NCI-H1105 treated with DMSO at 0.1 percent for 48 hours (cell line): ENCODE measurements around the gene MAL.

Experiments
- DNase-seq: peaks from one replicate; lab custom pipeline; 2025; lab: John Stamatoyannopoulos, UW

MAL gene

GRCh38 chr2:95025406-95026319 is at the start of gene MAL:
Gene MAL (plus strand): TSS chr2:95025708. CDS start chr2:95025793, 85 bp downstream.
- peak; percentile 34 for DNase-seq

- no peak for DNase-seq
Measured at GRCh38 chr2:94977826-94978225, 47.7 kb upstream of the MAL start.

GRCh38 chr2:94978917-94979316 is 46.6 kb upstream of the MAL start:
- no peak for DNase-seq

GRCh38 chr2:94979406-94980375 is 45.8 kb upstream of the MAL start:
- DNase-seq: no peak

- no peak for DNase-seq
Measured at GRCh38 chr2:94980406-94980805, 45.1 kb upstream of the MAL start.

GRCh38 chr2:94982156-94982555 is 43.4 kb upstream of the MAL start:
- no peak for DNase-seq

- DNase-seq: no peak
Measured at GRCh38 chr2:94982675-94983074, 42.8 kb upstream of the MAL start.

- no peak for DNase-seq
Measured at GRCh38 chr2:94984964-94985575, 40.4 kb upstream of the MAL start.

- no peak for DNase-seq
Measured at GRCh38 chr2:94985636-94986035, 39.9 kb upstream of the MAL start.

GRCh38 chr2:94986392-94986963 is 39.0 kb upstream of the MAL start:
- peak; percentile 39 for DNase-seq

- DNase-seq: no peak
Measured at GRCh38 chr2:94987074-94988020, 38.2 kb upstream of the MAL start.

GRCh38 chr2:94990956-94991355 is 34.6 kb upstream of the MAL start:
- DNase-seq: no peak

GRCh38 chr2:94992360-94992759 is 33.1 kb upstream of the MAL start:
- DNase-seq: no peak

- DNase-seq: no peak
Measured at GRCh38 chr2:94993176-94994062, 32.1 kb upstream of the MAL start.

GRCh38 chr2:94994063-94994913 is 31.2 kb upstream of the MAL start:
- DNase-seq: no peak

- no peak for DNase-seq
Measured at GRCh38 chr2:94994914-94995552, 30.5 kb upstream of the MAL start.

- no peak for DNase-seq
Measured at GRCh38 chr2:94995553-94996304, 29.8 kb upstream of the MAL start.
